HG02610 (cell line): ENCODE results near the gene EML2.
"Not testable (repeated sequence)": the region's sequence is repeated elsewhere in the genome, so short reads cannot be mapped to it uniquely, and the experiment has no call there.

Experiments
- ATAC-seq: cut with Tn5 transposase; IDR thresholded peaks from one replicate; pipeline ENCODE4 v1.9.1; 2021; ENCODE audit warnings: mild to moderate bottlenecking, moderate library complexity; ENCODE audit not compliant: unreplicated experiment

EML2 gene, protein sequence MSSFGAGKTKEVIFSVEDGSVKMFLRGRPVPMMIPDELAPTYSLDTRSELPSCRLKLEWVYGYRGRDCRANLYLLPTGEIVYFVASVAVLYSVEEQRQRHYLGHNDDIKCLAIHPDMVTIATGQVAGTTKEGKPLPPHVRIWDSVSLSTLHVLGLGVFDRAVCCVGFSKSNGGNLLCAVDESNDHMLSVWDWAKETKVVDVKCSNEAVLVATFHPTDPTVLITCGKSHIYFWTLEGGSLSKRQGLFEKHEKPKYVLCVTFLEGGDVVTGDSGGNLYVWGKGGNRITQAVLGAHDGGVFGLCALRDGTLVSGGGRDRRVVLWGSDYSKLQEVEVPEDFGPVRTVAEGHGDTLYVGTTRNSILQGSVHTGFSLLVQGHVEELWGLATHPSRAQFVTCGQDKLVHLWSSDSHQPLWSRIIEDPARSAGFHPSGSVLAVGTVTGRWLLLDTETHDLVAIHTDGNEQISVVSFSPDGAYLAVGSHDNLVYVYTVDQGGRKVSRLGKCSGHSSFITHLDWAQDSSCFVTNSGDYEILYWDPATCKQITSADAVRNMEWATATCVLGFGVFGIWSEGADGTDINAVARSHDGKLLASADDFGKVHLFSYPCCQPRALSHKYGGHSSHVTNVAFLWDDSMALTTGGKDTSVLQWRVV

DNA sequence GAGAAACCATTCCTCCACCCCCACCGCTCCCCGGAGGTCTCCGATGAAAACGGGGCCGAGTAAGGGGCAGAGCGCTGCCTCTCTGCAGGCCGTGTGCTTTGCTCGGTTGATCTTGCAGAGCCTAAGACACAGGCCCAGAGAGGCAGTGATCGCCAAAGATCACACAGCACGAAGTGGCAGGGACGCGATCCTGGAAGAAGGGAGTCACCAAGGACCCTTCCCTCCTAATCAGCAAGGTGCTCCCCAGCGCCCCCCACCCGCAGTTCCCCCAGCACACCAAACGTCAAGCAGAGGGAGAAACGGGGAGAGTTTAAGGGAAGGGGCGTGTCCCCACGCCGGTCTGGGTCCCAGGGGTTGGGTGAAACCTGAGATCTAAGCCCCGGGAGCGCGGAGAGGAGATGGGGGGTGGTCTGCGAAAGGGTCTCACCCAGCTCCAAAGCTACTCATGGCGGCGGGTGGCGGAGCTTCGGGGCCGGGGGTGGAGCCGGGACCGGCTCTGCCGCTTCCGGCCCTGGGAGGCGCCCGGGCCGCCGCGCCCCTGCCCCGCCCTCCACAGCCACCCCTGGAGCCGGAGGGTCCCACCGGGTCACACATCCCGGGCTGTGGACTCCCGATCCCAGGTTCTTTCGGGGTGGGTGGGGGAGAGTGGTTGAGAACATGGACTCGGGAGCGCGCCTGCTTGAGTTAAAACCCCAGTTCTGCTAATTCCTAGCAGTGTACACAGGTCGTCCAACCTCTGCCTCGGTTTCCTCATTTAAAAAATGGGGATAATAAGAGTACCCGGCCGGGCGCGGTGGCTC, at the start of gene EML2:
Gene EML2, minus strand, starts transcription at position 468 of the 800 bp plus-strand sequence. Its CDS starts 21 bp downstream, at position 447.
- ATAC-seq, result no peak

DNA sequence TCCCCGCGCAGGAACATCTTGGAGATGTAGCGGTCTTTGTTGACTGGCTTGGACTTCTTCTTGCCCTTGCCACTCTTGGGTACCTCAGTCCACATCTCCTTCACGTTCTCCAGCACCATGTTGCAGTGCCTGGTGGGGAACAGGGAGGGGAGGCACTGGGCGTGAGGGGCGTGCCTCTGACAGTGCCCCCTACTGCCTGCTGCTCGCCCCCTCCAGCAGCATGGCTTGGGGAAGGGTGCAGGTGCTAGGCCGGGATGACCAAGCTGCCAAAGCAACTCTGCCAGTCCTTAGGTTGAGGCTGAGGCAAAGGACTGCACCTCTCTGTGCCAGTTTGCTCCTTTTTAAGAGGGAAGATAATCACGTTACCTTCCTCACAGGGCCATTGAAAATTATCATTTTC, 48.4 kb upstream of the EML2 start:
- no peak for ATAC-seq

DNA sequence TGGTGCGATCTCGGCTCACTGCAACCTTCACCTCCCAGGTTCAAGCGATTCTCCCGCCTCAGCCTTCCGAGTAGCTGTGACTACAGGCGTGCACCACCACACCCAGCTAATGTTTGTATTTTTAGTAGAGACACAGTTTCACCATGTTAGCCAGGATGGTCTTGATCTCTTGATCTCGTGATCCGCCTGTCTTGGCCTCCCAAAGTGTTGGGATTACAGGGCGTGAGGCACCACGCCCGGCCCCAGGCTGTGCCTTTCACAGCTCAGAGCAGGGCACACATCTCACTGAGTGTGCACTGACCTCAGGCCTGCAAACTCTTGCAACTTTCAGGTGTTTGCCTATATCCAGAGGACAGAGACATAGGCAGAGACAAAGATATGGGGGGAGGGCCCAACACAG, 45.8 kb upstream of the EML2 start:
- ATAC-seq, result not testable (repeated sequence)

DNA sequence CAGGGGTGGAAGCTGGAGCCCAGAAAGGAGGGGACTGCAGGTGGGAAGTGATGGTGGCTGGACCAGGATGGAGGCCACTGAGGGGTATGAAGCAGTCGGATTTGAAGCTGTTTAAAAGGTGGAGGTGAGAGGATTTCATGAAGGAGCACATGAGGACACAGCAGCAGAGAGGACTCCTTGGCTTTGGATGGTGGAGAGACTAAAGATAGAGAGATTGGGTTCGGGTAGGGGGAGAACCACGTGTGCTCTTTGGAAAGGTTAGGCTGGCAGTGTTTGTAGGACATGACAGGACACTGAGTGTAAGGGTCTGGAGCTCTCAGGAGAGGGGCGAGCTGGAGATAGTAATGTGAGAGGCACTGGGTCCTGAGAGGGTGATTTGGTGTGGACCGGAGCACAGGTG, 43.7 kb upstream of the EML2 start:
- no peak for ATAC-seq

DNA sequence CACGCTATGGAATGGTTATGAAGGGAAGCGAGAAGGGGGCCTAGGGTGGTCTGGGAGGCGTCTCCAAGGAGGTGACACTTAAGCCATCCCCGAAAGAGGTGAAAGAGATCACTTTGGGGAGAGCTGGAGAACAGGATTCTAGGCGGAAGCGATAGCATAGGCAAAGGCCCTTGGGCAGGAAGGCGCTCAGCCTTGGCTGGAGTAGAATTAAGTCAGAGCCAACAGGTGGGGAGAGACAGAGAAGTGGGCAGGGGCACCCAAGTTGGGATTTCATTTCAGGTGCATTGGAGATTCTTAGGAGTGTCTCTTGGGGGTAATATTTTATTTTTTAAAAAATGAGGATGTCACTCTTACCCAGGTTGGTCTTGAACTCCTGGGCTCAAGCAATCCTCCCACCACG, 42.9 kb upstream of the EML2 start:
- ATAC-seq, result no peak

DNA sequence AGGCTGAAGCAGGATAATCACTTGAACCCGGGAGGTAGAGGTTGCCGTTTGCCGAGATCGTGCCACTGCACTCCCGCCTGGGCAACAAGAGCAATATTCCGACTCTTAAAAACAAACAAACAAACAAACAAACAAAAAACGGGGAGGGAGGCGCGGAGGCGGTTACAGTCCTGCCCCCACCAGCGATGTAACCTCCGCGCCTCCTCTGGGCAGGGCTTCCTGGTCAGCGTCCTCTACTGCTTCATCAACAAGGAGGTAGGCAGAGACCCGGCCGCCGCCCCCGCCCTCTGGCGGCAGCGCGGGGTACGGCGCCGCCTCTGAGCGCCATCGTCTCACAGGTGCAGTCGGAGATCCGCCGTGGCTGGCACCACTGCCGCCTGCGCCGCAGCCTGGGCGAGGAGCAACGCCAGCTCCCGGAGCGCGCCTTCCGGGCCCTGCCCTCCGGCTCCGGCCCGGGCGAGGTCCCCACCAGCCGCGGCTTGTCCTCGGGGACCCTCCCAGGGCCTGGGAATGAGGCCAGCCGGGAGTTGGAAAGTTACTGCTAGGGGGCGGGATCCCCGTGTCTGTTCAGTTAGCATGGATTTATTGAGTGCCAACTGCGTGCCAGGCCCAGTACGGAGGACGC, 42.3 kb upstream of the EML2 start:
- peak; percentile 62 for ATAC-seq

DNA sequence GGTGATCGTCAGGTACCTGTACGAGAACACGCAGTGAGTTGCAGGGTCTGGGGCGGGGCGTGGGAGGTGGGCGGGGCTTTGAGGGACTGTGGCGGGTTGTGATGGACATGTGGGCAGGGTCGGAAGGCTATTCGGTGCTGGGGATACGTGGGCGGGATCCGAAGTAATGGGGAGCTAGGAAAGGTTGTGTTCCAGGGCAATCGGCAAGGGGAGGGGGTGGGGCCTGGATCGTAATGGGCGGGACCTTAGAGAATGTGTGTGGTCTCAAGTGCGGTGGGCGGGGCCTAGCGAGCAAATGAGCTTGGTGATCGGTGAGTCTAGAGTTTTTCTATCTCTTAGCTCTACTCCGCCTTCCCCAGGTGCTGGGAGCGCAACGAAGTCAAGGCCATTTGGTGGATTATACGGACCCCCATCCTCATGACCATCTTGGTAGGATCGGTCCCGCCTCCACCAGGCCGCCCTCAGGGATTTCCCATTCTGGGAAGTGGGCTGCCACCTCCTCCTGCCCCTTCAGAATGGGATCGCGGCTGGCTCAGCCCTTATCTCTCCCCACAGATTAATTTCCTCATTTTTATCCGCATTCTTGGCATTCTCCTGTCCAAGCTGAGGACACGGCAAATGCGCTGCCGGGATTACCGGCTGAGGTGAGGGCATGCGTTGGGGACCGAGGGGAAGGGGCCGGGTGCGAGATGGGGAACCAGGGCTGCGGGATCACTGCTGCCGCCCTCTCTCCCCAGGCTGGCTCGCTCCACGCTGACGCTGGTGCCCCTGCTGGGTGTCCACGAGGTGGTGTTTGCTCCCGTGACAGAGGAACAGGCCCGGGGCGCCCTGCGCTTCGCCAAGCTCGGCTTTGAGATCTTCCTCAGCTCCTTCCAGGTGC, 38.4 kb upstream of the EML2 start:
- ATAC-seq, result peak; percentile 33

DNA sequence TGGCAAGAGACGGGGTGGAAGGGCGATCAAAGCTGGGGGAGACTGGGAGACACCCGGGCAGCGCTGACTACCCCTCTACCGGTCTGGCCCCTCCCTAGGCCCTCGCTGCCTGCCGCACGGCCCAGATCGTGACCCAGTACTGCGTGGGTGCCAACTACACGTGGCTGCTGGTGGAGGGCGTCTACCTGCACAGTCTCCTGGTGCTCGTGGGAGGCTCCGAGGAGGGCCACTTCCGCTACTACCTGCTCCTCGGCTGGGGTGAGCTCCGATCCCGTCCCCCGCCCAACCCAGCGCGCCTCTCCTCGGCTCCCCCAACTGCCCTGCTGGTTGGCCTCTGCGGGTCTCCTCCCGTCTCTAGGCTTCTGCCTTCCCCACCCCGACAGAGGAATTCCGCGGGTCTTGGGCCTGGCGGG, 37.7 kb upstream of the EML2 start:
- ATAC-seq, result no peak

DNA sequence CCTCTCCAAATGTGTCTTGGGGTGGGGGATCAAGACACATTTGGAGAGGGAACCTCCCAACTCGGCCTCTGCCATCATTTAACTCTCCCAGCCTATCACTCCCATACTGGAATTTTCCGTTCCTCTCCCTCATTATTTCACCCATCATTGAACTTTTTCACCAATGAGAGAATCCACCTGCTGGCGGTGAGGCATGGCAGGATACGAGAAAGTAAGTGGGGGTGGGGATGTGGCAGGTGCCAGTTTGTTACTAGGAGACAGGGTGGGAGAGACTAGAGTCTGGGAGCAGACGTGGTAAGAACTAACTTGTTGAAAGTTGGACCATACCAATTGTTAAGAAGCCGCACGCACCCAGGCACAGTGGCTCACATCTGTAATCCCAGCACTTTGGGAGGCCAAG, 35.7 kb upstream of the EML2 start:
- no peak for ATAC-seq

DNA sequence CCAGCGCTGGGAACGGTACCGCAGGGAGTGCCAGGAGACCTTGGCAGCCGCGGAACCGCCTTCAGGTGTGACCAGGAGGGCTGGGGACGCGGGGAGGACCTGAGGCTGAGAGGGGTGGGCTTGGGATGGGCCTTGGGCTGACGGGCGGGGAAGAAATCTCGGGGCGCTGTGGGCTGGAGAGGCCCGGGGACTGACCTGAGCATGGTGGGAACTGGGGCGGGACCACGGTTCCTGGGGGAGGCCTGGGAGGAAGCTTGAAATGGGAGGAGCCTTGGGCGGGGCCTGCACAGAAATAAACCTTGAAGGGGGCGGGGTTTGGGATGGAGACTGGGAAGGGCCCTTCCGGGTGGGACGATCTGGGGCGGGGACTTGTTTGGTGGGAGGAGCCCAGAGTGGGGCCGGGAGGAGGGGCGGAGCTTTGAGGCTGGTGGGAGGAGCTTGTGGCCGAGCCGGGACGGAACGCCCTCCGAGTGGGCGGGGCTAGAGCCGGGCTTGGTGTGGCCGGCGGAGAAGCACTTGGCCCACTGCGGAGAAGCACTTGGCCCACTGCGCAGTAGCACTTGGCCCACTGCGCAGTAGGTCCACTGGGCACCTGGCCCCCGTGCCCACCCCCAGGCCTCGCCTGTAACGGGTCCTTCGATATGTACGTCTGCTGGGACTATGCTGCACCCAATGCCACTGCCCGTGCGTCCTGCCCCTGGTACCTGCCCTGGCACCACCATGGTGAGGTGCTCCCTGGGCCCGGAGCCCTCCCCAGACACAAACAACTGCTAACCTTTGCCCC, 31.7 kb upstream of the EML2 start:
- no peak for ATAC-seq

DNA sequence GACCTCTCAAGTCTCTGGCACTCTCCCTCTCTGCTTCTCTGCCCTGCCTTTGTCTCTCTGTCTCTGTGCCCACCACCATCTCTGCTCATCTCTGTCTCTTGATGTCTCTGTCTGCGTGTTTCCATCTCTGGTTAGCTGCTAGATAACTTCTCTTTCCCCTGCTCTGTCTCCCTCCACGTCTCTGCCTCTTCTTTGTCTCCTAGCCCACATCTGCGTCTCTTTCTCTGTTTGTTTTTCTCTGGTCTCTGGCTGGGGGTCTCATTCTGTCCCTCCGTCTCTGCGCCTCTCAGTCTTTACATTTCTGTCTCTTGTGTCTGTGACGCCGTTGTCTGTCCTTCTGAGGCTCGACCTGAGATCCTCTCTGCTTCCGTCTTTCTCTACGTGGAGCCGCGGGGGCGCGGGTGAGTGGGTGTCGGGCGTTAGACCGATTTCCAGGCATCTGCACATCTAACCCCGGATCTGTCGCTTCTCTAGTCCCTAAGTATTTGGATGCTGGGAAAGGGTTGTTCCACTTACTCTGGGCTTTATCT, 29.2 kb upstream of the EML2 start:
- no peak for ATAC-seq

DNA sequence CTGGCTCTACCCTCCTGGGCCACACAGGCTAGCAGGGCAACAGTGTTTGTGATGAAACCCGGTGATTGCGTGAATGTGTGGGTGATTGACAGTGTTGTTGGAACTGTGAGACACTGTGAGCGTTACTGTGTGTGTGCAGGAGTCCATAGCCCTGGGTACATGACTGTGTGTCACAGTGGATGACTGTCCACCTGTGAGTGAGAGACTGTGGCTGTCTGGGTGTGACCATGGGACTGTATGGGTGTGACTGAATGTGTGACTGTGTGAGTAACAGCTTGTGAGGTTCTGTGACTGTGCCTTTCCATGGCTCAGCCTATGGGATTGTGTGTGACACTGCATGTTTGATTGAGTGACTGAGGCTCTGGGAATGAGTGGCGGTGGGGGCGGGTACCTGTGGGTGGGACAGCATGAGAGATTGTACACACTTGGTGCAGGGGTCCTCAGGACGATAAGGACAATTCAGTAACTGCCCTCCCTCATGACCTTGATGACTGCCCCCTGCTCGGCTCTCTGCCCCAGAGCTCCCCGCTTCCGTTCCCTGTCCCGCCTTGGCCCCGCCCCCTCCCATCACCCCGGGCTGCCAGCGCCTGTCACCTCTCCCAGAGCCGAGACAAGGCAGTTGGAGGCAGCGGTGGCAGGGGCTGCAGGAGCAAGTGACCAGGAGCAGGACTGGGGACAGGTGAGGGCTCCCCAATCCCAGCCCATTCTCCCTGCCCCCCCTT, 28.6 kb upstream of the EML2 start, which contains the start of gene GIPR:
Gene GIPR, plus strand, starts transcription at position 602 of the 722 bp plus-strand sequence. CDS start 1,300 bp downstream, outside the sequence.
- ATAC-seq, result no peak

DNA sequence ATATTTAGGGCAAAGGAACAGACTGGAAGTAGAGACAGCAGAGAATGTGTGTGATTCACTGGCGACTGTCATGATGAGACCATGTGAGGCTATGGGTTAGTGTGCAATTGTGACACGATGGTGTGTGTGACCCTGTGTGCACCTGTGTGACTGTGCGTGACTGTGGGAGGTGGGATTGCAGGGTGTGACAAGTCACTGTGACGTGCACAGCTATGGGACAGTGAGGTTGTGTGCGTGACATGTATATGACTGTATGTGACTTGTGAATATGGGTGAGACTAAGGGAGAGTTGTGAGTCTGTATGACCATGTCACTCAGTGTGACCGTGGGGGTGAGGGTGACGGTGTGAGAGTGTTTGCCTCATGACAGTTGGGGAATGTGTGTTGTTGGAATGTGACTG, 25.4 kb upstream of the EML2 start:
- ATAC-seq, result no peak

DNA sequence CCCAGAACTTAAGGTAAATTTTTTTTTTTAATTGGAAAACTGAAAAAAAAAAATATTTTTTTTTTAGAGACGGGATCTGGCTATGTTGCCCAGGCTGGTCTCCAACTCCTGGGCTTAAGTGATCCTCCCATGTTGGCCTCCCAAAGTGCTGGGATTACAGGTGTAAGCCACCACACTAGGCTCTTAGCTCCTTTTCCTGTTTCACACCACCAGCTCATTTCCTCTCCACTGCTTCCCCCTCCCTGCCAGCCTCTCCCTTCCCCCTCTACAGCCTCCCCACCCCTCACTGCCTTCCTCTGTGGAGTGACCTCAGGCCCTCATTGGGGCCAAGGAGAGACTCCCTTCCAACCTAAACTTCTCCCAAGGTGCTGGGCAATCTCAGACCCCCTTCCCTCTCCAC, 24.6 kb upstream of the EML2 start:
- no peak for ATAC-seq

DNA sequence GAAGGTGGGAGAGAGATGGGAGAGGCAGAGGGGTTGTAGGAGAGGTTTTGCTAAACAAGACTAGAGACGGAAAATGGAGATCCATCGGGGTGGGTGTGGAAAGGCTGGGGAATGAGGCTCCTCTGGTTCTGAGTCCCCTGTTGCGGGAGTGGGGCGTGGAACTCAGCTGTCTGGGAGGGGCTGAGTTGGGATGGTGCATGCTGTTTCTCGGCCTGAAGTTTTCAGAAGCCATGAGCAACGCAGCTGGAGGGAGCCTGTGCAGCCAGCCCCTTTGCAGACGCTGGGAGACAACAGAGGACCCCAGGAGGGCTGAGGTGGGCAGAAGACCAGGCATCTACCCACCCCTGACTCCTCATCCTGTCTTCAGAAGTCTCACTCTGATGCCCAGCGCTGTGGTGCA, 21.4 kb upstream of the EML2 start:
- ATAC-seq, result no peak

DNA sequence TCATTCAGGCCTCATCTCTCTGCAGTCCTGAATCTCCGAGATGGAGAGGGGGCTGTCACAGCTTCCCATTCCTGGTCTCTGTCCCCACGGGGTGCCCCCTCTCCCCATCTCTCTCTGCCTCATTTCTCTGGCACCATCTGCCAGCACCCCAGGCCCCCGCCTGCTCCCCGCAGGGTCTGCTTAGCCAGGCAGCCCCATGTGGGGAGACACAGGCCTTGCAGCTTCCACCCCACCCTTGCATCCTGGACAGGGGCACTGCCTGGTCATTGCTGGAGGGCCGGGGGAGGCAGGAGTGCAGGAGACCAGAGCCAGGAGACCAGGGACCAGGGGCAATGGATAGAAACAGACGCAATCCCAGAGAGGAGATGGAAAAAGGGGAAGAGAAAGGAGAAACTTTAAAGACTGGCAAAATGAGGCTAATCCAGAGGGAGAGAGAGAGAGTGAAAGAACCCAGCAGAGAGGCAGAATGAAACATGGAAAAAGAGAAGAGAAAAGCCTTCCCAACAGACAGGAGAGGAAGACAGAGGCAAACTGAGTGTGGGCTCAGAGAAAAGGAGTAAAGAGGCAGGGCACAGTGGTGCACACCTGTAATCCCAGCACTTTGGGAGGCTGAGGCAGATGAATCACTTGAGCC, 20.0 kb upstream of the EML2 start:
- ATAC-seq, result no peak

DNA sequence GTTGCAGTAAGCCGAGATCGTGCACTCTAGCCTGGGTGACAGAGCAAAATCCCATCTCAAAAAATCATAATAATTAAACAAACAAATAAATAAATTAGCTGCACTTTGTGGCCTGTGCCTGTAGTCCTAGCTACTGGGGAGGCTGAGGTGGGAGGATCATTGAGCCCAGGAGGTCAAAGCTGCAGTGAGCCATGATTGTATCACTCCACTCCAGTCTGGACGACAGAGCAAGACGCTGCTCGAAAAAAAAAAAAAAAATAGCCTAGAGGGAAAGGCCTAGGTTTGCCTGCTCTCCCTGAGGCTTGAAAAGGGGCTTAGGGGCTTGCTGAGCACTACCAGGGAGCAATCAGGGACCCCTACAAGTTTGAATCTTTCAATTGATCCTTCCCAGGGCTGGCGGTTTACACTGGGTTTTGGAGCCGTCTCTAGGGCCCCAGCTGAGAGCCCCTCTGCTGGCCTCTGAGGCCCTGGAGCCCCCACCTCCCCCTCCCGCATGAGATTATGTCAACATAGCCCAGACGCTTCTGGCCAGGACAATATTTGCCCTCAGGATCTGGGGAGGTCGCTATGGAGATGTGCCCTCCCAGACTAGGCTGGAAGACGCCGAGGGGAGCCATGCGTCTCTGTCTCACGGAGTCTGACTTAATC, 18.4 kb upstream of the EML2 start:
- no peak for ATAC-seq
